ENCODE results near the gene VPS37C. TPM values are rescaled to one million over a fixed set of nuclear protein-coding genes. Genes with fewer than 3 reads are reported as not detected.

VPS37C gene
- total RNA-seq, 1 experiment from 2014 or later = 36.3 TPM

- ChIA-PET POLR2A (no interaction called here), CTCF (interaction anchor here (0.7 to 1.3 kb wide), 3 partner anchors 11 to 32 kb away, joined by 4 read pairs; no protein-coding TSS in a partner anchor)
- Mint-ChIP-seq H3K36me3 (ENCODE audit: insufficient read depth, unreplicated experiment) (peaks cover 36% of the 10 kb centered on the region), H3K27ac (ENCODE audit: unreplicated experiment) (no peak overlapping the region), H3K4me1 (ENCODE audit: low read depth, unreplicated experiment) (peaks cover 6% of the 10 kb centered on the region), H3K27me3 (ENCODE audit: insufficient read depth, unreplicated experiment) (no peaks in the 10 kb centered on the region), H3K4me3 (ENCODE audit: unreplicated experiment) (no peak overlapping the region), H3K9me3 (ENCODE audit: unreplicated experiment) (no peaks in the 10 kb centered on the region)
- no peaks in the 10 kb centered on the region for H3K9me3 ChIP-seq
- intact Hi-C loops (cut with micrococcal nuclease; ENCODE audit: unreplicated experiment) = no loop called here
- DNase-seq = no peak
- no peak overlapping the region for H3K4me3 ChIP-seq (ENCODE audit: low read depth, low read length)
- BruUV-seq (replicated peaks) = no TSS peak
- no peaks in the 10 kb centered on the region for H3K4me1 ChIP-seq
- no peaks in the 10 kb centered on the region for H3K36me3 ChIP-seq (ENCODE audit: control insufficient read depth, insufficient read depth, low read length)
- no peaks in the 10 kb centered on the region for H3K27me3 ChIP-seq (replicated peaks; ENCODE audit: control insufficient read depth, insufficient read depth, low read length)
- no peak for TF ChIP-seq CTCF (IDR thresholded peaks at IDR 0.05; ENCODE audit: insufficient read depth in 1 of 2, low read depth in 1 of 2, low read length in 1 of 2, severe bottlenecking in 1 of 2, unreplicated experiment in 1 of 2)
These were observed 19.6 kb downstream of the VPS37C start for GRCh38 chr11:61141601-61142028.

- Mint-ChIP-seq H3K27ac (ENCODE audit: unreplicated experiment) (no peak overlapping the region), H3K27me3 (ENCODE audit: insufficient read depth, unreplicated experiment) (no peaks in the 10 kb centered on the region), H3K4me1 (ENCODE audit: low read depth, unreplicated experiment) (no peaks in the 10 kb centered on the region), H3K4me3 (ENCODE audit: unreplicated experiment) (no peak overlapping the region), H3K36me3 (ENCODE audit: insufficient read depth, unreplicated experiment) (peaks cover 29% of the 10 kb centered on the region), H3K9me3 (ENCODE audit: unreplicated experiment) (no peaks in the 10 kb centered on the region)
- no peak for TF ChIP-seq CTCF (IDR thresholded peaks at IDR 0.05; ENCODE audit: insufficient read depth in 1 of 2, low read depth in 1 of 2, low read length in 1 of 2, severe bottlenecking in 1 of 2, unreplicated experiment in 1 of 2)
- no peaks in the 10 kb centered on the region for H3K27me3 ChIP-seq (replicated peaks; ENCODE audit: control insufficient read depth, insufficient read depth, low read length)
- POLR2A ChIA-PET = no interaction called here
- no TSS peak for BruUV-seq (replicated peaks)
- H3K4me1 ChIP-seq = no peaks in the 10 kb centered on the region
- no peaks in the 10 kb centered on the region for H3K36me3 ChIP-seq (ENCODE audit: control insufficient read depth, insufficient read depth, low read length)
- H3K4me3 ChIP-seq (ENCODE audit: low read depth, low read length) = no peak overlapping the region
- DNase-seq = no peak
- CTCF ChIA-PET = interaction anchor here (0.5 kb wide), 1 partner anchor 31 kb away, joined by 3 read pairs; no protein-coding TSS in a partner anchor
- no peaks in the 10 kb centered on the region for H3K9me3 ChIP-seq
- intact Hi-C loops (cut with micrococcal nuclease; ENCODE audit: unreplicated experiment) = no loop called here
These were observed 20.8 kb downstream of the VPS37C start for GRCh38 chr11:61140416-61140815.

GRCh38 chr11:61139387-61139786 lies 21.8 kb downstream of the VPS37C start:
- CTCF ChIA-PET = no interaction called here

More at GRCh38 chr11:61139387-61139786, 21.8 kb downstream of the VPS37C start:
- no peak for TF ChIP-seq CTCF (IDR thresholded peaks at IDR 0.05; ENCODE audit: insufficient read depth in 1 of 2, low read depth in 1 of 2, low read length in 1 of 2, severe bottlenecking in 1 of 2, unreplicated experiment in 1 of 2)
- DNase-seq = no peak
- H3K27me3 ChIP-seq (replicated peaks; ENCODE audit: control insufficient read depth, insufficient read depth, low read length) = no peaks in the 10 kb centered on the region
- H3K27ac Mint-ChIP-seq (ENCODE audit: unreplicated experiment) = no peak overlapping the region
- H3K4me3 ChIP-seq (ENCODE audit: low read depth, low read length) = no peak overlapping the region
- intact Hi-C loops (cut with micrococcal nuclease; ENCODE audit: unreplicated experiment) = no loop called here
- BruUV-seq (replicated peaks) = no TSS peak
- no peaks in the 10 kb centered on the region for H3K36me3 ChIP-seq (ENCODE audit: control insufficient read depth, insufficient read depth, low read length)
- H3K4me3 Mint-ChIP-seq (ENCODE audit: unreplicated experiment) = no peak overlapping the region
- H3K4me1 ChIP-seq = no peaks in the 10 kb centered on the region
- POLR2A ChIA-PET = no interaction called here
- H3K9me3 Mint-ChIP-seq (ENCODE audit: unreplicated experiment) = no peaks in the 10 kb centered on the region
- H3K4me1 Mint-ChIP-seq (ENCODE audit: low read depth, unreplicated experiment) = no peaks in the 10 kb centered on the region
- no peaks in the 10 kb centered on the region for H3K27me3 Mint-ChIP-seq (ENCODE audit: insufficient read depth, unreplicated experiment)
- H3K36me3 Mint-ChIP-seq (ENCODE audit: insufficient read depth, unreplicated experiment) = peaks cover 26% of the 10 kb centered on the region
- H3K9me3 ChIP-seq = no peaks in the 10 kb centered on the region
